Fibroblast of villous mesenchyme (primary cell): Measurements from ENCODE around the gene DPH7. TPM values are rescaled to one million over a fixed set of nuclear protein-coding genes. Genes with fewer than 3 reads are reported as not detected.
"Not testable (repeated sequence)": the region's sequence is repeated elsewhere in the genome, so short reads cannot be mapped to it uniquely, and the experiment has no call there.

ENCODE experiments used
- DNase-seq: peaks from one replicate; pipeline ENCODE4 v3.0.0-alpha.2; 2010; ENCODE audit warnings: low read depth
- H3K4me3 ChIP-seq: 2 replicates; pipeline ENCODE4 v1.5.1; 2011; ENCODE audit warnings: low read depth, mild to moderate bottlenecking, low read length
- CTCF ChIP-seq: IDR thresholded peaks from 2 replicates; pipeline ENCODE4 v1.5.1; 2012; ENCODE audit warnings: low read depth, mild to moderate bottlenecking, low read length; ENCODE audit not compliant: insufficient read depth
- total RNA-seq: library from RNA; depleted of rRNA; stranded (reverse); fragments of >200 nt; gene quantifications from 2 replicates; pipeline ENCODE4 v1.2.3, GENCODE V29; 2012

The DPH7 gene
- total RNA-seq, 1 donor: 22.0 TPM

DNA sequence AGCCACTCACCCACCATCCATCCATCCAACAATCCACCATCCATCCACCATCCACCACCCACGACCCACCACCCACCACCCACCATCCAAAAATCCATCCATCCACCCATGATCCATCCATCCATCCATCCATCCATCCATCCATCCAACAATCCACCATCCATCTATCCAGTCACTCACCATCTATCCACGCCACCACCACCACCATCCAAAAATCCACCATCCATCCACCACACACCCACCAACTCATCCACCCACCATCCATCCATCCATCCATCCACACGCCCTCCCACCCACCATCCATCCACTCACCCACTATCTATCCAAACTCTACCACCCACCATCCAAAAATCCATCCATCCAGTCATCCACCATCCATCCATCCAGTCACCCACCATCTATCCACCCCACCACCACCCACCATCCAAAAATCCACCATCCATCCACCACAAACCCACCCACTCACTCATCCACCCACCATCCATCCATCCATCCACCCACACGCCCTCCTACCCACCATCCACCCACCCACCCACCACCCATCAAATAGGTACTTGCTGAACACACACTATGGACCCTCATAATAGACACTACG lies 9.0 kb downstream of the DPH7 start:
- TF ChIP-seq CTCF: no peak
- no peak overlapping the region for H3K4me3 ChIP-seq
- no peak for DNase-seq

DNA sequence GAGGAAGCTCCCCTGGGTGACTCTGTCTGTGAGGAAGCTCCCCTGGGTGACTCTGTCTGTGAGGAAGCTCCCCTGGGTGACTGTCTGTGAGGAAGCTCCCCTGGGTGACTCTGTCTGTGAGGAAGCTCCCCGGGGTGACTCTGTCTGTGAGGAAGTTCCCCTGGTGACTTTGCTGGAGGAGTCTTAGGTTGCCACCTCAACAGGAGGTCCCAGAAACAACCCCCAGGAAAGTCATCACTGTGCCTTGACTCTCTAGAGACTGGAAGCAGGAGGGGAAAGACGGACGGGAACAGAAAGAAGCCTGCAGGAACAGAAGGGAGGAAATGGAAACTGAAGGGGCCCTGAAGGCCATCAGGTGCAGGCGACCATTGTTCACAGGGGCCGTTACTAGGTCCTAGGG lies 10.3 kb downstream of the DPH7 start:
- H3K4me3 ChIP-seq, DNase-seq: not testable (repeated sequence)

DNA sequence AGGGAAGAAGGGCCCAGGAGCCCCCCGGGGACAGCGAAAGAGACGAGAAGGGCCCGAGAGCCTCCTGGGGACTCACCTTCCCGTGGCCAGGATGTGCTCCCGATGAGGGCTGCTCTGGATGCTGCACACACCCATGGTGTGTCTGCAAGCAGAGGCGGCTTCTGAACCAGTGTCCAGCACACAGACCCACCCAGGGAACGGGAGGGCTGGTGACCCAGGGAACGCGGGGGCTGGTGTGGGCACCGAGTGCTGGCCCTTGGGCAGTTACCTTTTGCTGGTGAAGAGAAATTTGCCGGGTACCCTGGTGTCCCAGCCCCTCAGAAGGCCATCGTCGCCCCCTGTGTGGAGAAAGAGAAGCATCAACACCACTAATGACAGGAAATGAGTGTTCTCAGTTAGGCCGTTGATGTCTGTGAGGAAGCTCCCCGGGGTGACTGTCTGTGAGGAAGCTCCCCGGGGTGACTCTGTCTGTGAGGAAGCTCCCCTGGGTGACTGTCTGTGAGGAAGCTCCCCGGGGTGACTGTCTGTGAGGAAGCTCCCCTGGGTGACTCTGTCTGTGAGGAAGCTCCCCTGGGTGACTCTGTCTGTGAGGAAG lies 13.8 kb downstream of the DPH7 start:
- DNase-seq: no peak
- H3K4me3 ChIP-seq: no peak overlapping the region
- TF ChIP-seq CTCF: no peak

- H3K4me3 ChIP-seq: no peak overlapping the region
- TF ChIP-seq CTCF: no peak
- DNase-seq: no peak
Measured at GRCh38 chr9:137564134-137564533, 14.6 kb downstream of the DPH7 start.

GRCh38 chr9:137558127-137558526 lies 20.6 kb downstream of the DPH7 start:
- no peak for DNase-seq
- H3K4me3 ChIP-seq: no peak overlapping the region
- no peak for TF ChIP-seq CTCF

DNA sequence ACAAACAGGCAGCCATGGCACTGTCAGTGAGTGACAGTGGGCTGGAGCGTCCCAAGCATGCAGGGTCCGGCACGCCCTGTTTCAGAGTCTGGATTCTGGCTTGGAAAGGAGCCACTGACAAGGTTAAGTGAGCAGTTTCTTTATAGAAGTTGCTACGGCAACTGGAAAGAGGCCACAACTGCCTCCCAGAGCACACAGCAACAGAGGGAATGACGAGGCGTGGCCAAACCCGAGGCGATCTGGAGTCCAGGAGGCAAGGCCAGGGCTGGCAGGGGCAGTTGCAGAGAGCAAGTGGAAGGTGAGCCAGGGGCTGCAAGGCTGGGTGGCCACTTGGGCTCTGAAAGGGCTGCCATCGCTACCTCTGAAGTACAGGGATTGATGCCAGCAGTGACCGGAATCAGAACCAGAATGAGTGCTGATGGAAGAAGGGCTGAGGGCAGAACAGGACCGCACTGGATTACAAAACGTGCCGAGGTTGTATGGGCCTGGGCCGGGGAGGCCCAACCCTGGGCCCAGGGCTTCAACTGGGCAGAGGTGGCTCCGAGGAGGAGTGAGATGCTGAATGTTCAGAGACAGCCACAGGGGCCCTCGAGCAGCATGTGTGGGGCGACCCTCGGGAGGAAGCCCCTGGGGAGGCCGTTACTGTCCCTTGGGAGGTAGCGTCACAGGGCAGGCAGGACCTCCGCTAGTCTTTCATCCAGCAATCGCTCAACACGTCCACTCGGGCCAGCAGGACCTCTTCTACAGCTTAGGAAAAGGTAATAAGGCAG lies 22.5 kb downstream of the DPH7 start:
- no peak overlapping the region for H3K4me3 ChIP-seq
- TF ChIP-seq CTCF: no peak
- peak; percentile 50 for DNase-seq

DNA sequence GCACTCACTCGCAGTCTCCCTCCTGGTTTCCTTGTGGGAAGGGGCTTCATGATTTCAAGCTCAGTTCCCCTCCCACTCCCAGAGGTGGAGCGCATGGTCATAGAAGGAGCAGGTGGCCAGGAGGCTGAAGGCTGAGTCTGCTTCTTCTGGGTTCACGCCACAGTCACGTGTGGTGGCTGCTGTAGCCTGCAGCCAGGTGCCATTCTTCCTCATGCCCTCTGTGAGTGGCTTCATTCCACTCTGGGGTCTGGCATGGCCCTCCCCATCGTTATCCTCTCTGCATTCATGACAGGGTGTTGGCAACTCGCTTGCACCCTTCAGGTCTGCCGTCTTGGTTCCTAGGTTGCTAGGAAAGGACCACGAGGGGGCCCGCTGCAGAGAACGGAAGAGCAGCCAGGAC lies 23.5 kb downstream of the DPH7 start:
- DNase-seq: no peak
- no peak overlapping the region for H3K4me3 ChIP-seq
- no peak for TF ChIP-seq CTCF
